ENCODE results near the gene PSD4.

PSD4 gene

GRCh38 chr2:113236367-113237159, 62.8 kb downstream of the PSD4 start:
- no peak for ATAC-seq
- TF ChIP-seq ISL1 (CRISPR knock-in tag; IDR thresholded peaks at IDR 0.05) (no peak), TSHZ2 (CRISPR knock-in tag; IDR thresholded peaks at IDR 0.05) (no peak), ZNF8 (CRISPR knock-in tag; IDR thresholded peaks at IDR 0.05) (no peak), ZFP30 (CRISPR knock-in tag; IDR thresholded peaks at IDR 0.05) (no peak), CSRNP3 (CRISPR knock-in tag; IDR thresholded peaks at IDR 0.05) (no peak), RARB (CRISPR knock-in tag; IDR thresholded peaks at IDR 0.05) (no peak), ZC3H10 (CRISPR knock-in tag; IDR thresholded peaks at IDR 0.05) (no peak), ESRRG (CRISPR knock-in tag; IDR thresholded peaks at IDR 0.05) (no peak)
- TF ChIP-seq, protein P1, sequence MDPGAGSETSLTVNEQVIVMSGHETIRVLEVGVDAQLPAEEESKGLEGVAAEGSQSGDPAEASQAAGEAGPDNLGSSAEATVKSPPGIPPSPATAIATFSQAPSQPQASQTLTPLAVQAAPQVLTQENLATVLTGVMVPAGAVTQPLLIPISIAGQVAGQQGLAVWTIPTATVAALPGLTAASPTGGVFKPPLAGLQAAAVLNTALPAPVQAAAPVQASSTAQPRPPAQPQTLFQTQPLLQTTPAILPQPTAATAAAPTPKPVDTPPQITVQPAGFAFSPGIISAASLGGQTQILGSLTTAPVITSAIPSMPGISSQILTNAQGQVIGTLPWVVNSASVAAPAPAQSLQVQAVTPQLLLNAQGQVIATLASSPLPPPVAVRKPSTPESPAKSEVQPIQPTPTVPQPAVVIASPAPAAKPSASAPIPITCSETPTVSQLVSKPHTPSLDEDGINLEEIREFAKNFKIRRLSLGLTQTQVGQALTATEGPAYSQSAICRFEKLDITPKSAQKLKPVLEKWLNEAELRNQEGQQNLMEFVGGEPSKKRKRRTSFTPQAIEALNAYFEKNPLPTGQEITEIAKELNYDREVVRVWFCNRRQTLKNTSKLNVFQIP (CRISPR knock-in tag; IDR thresholded peaks at IDR 0.05; ENCODE audit: borderline replicate concordance, low read depth): no peak
- TF ChIP-seq, protein P2, sequence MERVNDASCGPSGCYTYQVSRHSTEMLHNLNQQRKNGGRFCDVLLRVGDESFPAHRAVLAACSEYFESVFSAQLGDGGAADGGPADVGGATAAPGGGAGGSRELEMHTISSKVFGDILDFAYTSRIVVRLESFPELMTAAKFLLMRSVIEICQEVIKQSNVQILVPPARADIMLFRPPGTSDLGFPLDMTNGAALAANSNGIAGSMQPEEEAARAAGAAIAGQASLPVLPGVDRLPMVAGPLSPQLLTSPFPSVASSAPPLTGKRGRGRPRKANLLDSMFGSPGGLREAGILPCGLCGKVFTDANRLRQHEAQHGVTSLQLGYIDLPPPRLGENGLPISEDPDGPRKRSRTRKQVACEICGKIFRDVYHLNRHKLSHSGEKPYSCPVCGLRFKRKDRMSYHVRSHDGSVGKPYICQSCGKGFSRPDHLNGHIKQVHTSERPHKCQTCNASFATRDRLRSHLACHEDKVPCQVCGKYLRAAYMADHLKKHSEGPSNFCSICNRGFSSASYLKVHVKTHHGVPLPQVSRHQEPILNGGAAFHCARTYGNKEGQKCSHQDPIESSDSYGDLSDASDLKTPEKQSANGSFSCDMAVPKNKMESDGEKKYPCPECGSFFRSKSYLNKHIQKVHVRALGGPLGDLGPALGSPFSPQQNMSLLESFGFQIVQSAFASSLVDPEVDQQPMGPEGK (CRISPR knock-in tag; IDR thresholded peaks at IDR 0.05; ENCODE audit: borderline replicate concordance): no peak

DNA sequence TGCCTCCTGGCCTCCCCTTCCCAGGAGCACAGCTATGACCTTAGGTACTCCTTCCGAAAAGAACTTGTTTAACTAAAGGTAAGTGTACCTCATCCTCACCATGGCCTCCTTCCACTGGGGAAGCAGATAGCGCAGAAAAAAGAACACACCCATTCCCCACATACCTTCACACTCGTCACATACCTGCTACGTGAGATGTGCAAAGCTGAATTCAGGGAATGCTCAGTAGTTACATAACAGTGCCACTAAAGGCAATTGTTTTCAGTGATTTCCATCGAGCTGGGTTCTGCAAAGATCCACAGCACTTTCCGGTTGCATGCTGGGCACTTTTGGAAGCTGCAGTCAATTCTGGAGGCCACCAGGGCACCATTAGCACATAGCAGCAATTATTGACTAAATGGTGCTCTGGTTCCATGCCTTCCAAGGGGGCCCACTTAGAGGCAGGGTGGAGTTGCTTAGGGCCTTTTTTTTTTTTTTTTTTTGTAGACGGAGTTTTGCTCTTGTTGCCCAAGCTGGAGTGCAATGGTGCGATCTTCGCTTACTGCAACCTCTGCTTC, 63.9 kb downstream of the PSD4 start:
- TF ChIP-seq, protein P3, sequence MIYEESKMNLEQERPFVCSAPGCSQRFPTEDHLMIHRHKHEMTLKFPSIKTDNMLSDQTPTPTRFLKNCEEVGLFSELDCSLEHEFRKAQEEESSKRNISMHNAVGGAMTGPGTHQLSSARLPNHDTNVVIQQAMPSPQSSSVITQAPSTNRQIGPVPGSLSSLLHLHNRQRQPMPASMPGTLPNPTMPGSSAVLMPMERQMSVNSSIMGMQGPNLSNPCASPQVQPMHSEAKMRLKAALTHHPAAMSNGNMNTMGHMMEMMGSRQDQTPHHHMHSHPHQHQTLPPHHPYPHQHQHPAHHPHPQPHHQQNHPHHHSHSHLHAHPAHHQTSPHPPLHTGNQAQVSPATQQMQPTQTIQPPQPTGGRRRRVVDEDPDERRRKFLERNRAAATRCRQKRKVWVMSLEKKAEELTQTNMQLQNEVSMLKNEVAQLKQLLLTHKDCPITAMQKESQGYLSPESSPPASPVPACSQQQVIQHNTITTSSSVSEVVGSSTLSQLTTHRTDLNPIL (CRISPR knock-in tag; IDR thresholded peaks at IDR 0.05; ENCODE audit: low read depth): no peak
- TF ChIP-seq ESRRG (CRISPR knock-in tag; IDR thresholded peaks at IDR 0.05) (no peak), ZFP3 (CRISPR knock-in tag; IDR thresholded peaks at IDR 0.05) (no peak), RARB (CRISPR knock-in tag; IDR thresholded peaks at IDR 0.05) (no peak), TCF4 (CRISPR knock-in tag; IDR thresholded peaks at IDR 0.05; ENCODE audit: borderline replicate concordance) (no peak), SNAI2 (CRISPR knock-in tag; IDR thresholded peaks at IDR 0.05) (no peak)
- TF ChIP-seq, protein P1 (CRISPR knock-in tag; IDR thresholded peaks at IDR 0.05; ENCODE audit: borderline replicate concordance, low read depth): no peak
- no peak for ATAC-seq

- no peak for ATAC-seq
- TF ChIP-seq ARNTL (CRISPR knock-in tag; IDR thresholded peaks at IDR 0.05; ENCODE audit: borderline replicate concordance, low read depth) (no peak), TSHZ2 (CRISPR knock-in tag; IDR thresholded peaks at IDR 0.05) (no peak), ZNF70 (CRISPR knock-in tag; IDR thresholded peaks at IDR 0.05) (no peak), ESRRG (CRISPR knock-in tag; IDR thresholded peaks at IDR 0.05) (no peak)
Measured at GRCh38 chr2:113238871-113239839, 65.4 kb downstream of the PSD4 start.

Measured in SK-N-SH treated with all-trans-retinoic acid at 6 μM for 48 hours (cell line).